AG04450 (cell line): ENCODE data around the gene ERI3. TPM values are rescaled to one million over a fixed set of nuclear protein-coding genes. Genes with fewer than 3 reads are reported as not detected.

Experiments
- CTCF ChIA-PET: fragments of 300-600, 350-600 bp; formaldehyde crosslinking; extraction: SDS; loops from one replicate; lab custom pipeline; 2022; ENCODE audit warnings: antibody characterized with exemption, inconsistent platforms; lab: Charles Lee
- POLR2A ChIA-PET: fragments of 350-600 bp; formaldehyde crosslinking; extraction: SDS; loops from one replicate; lab custom pipeline; 2021; ENCODE audit warnings: antibody characterized with exemption, inconsistent platforms; lab: Yijun Ruan, JAX
- DNase-seq: peaks from one replicate; pipeline ENCODE4 v3.0.0-alpha.2; 2011; ENCODE audit warnings: low read depth, low spot score
- H3K27ac ChIP-seq: one replicate; pipeline ENCODE4 v1.5.1; 2012; ENCODE audit warnings: low read depth, low read length, control low read depth
- H3K27me3 ChIP-seq: one replicate; pipeline ENCODE4 v1.6.0; 2012; ENCODE audit warnings: low read length; ENCODE audit not compliant: control insufficient read depth, insufficient read depth
- H3K4me3 ChIP-seq: 2 replicates; pipeline ENCODE4 v1.5.1; 2011; ENCODE audit warnings: mild to moderate bottlenecking, low read depth, low read length, control low read depth
- H3K9me3 ChIP-seq: 2 replicates; pipeline ENCODE4 v1.5.1; 2012; ENCODE audit warnings: low read length; ENCODE audit not compliant: control insufficient read depth, insufficient read depth
- CTCF ChIP-seq: IDR thresholded peaks from 2 replicates; pipeline ENCODE4 v1.5.1; 2011; ENCODE audit warnings: low read depth, low read length, control low read depth, inconsistent platforms
- polyA plus RNA-seq: library from polyadenylated mRNA; depleted of rRNA; stranded (reverse); fragments of >200 nt; gene quantifications from 2 replicates; pipeline ENCODE4 v1.2.3, GENCODE V29; 2011

ERI3 gene
- polyA plus RNA-seq, 1 experiment, result 46.2 TPM

GRCh38 chr1:44217809-44218410 lies 137.1 kb downstream of the ERI3 start:
- no peaks in the 10 kb centered on the region for H3K27me3 ChIP-seq
- ChIA-PET POLR2A (no interaction called here), CTCF (interaction anchor here (0.5 to 7.3 kb wide), 40 partner anchors 8 to 435 kb away, joined by 3 to 57 read pairs (median 4); partner anchors contain the start of gene KLF17)
- H3K27ac ChIP-seq, result no peak overlapping the region
- peak; percentile 26 for DNase-seq
- H3K9me3 ChIP-seq, result no peaks in the 10 kb centered on the region; the same call in 1 of the 2 replicates
- no peak overlapping the region for H3K4me3 ChIP-seq
- peak; percentile 94 for TF ChIP-seq CTCF

- TF ChIP-seq CTCF, result peak; percentile 14
- ChIA-PET POLR2A (interaction anchor here (0.5 to 0.8 kb wide), 3 partner anchors 165 to 438 kb away, joined by 3 read pairs; no protein-coding TSS in a partner anchor), CTCF (interaction anchor here (0.8 to 7.3 kb wide), 6 partner anchors 12 to 439 kb away, joined by 3 to 57 read pairs (median 4); no protein-coding TSS in a partner anchor)
- Histone ChIP-seq H3K4me3 (peak within 1 kb of the TSS; percentile 100), H3K27ac (peak within 1 kb of the TSS; percentile 21), H3K27me3 (no peaks in the 10 kb centered on the region), H3K9me3 (no peaks in the 10 kb centered on the region; the same call in 1 of the 2 replicates)
- DNase-seq, result peak; percentile 69
These were observed 141.6 kb downstream of the ERI3 start, which contains the start of gene DMAP1 for GRCh38 chr1:44213222-44214112. Gene DMAP1, plus strand, starts transcription at chr1:44213471. Its CDS starts 283 bp downstream, at chr1:44213754.

- no peak for TF ChIP-seq CTCF
- no peaks in the 10 kb centered on the region; the same call in 1 of the 2 replicates for H3K9me3 ChIP-seq
- DNase-seq, result no peak
- peaks cover 2% of the 10 kb centered on the region for H3K27me3 ChIP-seq
- H3K4me3 ChIP-seq, result peak overlapping the region; percentile 100
- CTCF ChIA-PET, result interaction anchor here (0.8 to 1.9 kb wide), 5 partner anchors 11 to 440 kb away, joined by 3 to 8 read pairs (median 4); no protein-coding TSS in a partner anchor
- POLR2A ChIA-PET, result interaction anchor here (0.5 to 0.8 kb wide), 4 partner anchors 164 to 462 kb away, joined by 3 read pairs; no protein-coding TSS in a partner anchor
- H3K27ac ChIP-seq, result no peak overlapping the region
These were observed 142.5 kb downstream of the ERI3 start for GRCh38 chr1:44212355-44213221.

GRCh38 chr1:44210595-44210994 lies 144.5 kb downstream of the ERI3 start:
- Histone ChIP-seq H3K9me3 (no peaks in the 10 kb centered on the region; the same call in 1 of the 2 replicates), H3K27ac (no peak overlapping the region), H3K4me3 (no peak overlapping the region), H3K27me3 (peaks cover 4% of the 10 kb centered on the region)
- DNase-seq, result no peak
- ChIA-PET CTCF (no interaction called here), POLR2A (no interaction called here)
- no peak for TF ChIP-seq CTCF
